Large intestine (tissue), 3 donors: ENCODE results near the gene TNS4. TPM values are rescaled to one million over a fixed set of nuclear protein-coding genes. Genes with fewer than 3 reads are reported as not detected.

Experiments
- DNase-seq, 2 donors: peaks; one replicate each; pipeline versions ENCODE4 v3.0.0 to v3.0.0-alpha.2; 2013
- H3K27ac ChIP-seq: one replicate; pipeline ENCODE4 v1.5.1; 2013; ENCODE audit warnings: low read length
- H3K27me3 ChIP-seq: 2 replicates; pipeline ENCODE4 v1.6.1; 2013; ENCODE audit warnings: low read length; ENCODE audit not compliant: control insufficient read depth, insufficient read depth
- H3K36me3 ChIP-seq: 2 replicates; pipeline ENCODE4 v1.6.1; 2013; ENCODE audit warnings: low read length; ENCODE audit not compliant: control insufficient read depth, insufficient read depth
- H3K4me1 ChIP-seq: one replicate; pipeline ENCODE4 v1.6.1; 2013; ENCODE audit warnings: low read length; ENCODE audit not compliant: control insufficient read depth, insufficient read depth
- H3K4me3 ChIP-seq: one replicate; pipeline ENCODE4 v1.5.1; 2013; ENCODE audit warnings: low read length
- H3K9me3 ChIP-seq: one replicate; pipeline ENCODE4 v1.6.1; 2013; ENCODE audit warnings: mild to moderate bottlenecking, low read depth, low read length, moderate library complexity; ENCODE audit not compliant: control insufficient read depth
- WGBS: methylation state at CpG from one replicate; pipeline ENCODE4 v1.1.5; 2013; ENCODE audit warnings: low lambda C conversion rate; ENCODE audit not compliant: insufficient coverage; 5-methylcytosine and 5-hydroxymethylcytosine counted together
- polyA plus RNA-seq: library from polyadenylated mRNA; unstranded; fragments of 120-200 nt; gene quantifications from one replicate; pipeline ENCODE4 v1.2.1, GENCODE V29; 2013

TNS4 gene
- polyA plus RNA-seq, 1 donor = 0.06 TPM

DNA sequence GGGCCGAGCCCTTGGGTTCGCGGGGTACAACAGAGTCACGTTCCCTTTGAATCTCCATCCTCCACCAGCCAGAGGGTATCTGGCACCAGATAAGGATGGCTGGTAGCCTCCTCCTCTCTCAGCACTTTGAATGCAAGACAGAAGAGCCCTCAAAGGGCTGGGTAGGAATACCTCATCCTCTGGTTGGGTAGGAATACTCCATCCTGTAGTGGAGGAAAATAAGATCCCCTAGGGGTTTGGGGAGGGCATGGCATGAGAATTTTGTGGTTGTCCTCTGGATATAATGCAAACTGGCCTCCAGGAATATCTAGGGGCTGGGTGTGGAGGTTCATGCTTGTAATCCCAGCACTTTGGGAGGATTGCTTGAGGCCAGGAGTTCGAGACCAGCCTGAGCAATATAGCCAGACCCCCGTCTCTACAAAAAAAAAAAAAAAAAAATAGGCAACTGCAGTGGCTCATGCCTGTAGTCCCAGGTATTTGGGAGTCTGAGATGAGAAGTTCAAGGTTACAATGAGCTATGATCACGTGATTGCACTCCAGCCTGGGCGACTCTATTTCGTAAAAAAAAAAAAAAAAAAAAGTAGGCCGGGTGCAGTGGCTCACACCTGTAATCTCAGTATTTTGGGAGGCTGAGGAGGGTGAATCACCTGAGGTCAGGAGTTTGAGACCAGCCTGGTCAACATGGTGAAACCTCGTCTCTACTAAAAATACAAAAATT, 55.5 kb downstream of the TNS4 start:
- Histone ChIP-seq H3K27ac (peak overlapping the region; percentile 44), H3K4me3 (peak overlapping the region; percentile 44), H3K27me3 (peaks cover 14% of the 10 kb centered on the region), H3K4me1 (peaks cover 46% of the 10 kb centered on the region), H3K36me3 (no peaks in the 10 kb centered on the region), H3K9me3 (no peaks in the 10 kb centered on the region)
- DNase-seq = no peak
- no CpG with 5 or more reads among the region's 11 CpGs for WGBS

- Histone ChIP-seq H3K36me3 (no peaks in the 10 kb centered on the region), H3K9me3 (no peaks in the 10 kb centered on the region), H3K4me3 (peak overlapping the region; percentile 44), H3K27ac (peak overlapping the region; percentile 72), H3K27me3 (peaks cover 14% of the 10 kb centered on the region), H3K4me1 (peaks cover 34% of the 10 kb centered on the region)
- no peak for DNase-seq
- no CpG with 5 or more reads among the region's 15 CpGs for WGBS
Measured at GRCh38 chr17:40443988-40444899, 57.2 kb downstream of the TNS4 start.

DNA sequence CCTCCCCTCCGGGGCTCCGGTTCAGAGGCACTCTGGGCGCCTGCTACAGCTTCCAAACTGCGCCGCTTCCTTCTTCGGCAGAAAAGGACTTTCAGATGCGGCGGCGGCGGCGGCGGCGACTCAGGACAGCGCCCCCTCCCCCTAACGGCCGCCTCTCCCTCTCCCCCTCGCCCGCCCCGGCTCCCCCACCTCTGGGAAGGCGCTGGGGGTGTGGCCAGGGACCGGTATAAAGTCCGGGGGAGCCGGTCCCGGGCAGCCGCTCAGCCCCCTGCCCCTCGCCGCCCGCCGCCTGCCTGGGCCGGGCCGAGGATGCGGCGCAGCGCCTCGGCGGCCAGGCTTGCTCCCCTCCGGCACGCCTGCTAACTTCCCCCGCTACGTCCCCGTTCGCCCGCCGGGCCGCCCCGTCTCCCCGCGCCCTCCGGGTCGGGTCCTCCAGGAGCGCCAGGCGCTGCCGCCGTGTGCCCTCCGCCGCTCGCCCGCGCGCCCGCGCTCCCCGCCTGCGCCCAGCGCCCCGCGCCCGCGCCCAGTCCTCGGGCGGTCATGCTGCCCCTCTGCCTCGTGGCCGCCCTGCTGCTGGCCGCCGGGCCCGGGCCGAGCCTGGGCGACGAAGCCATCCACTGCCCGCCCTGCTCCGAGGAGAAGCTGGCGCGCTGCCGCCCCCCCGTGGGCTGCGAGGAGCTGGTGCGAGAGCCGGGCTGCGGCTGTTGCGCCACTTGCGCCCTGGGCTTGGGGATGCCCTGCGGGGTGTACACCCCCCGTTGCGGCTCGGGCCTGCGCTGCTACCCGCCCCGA, 58.0 kb downstream of the TNS4 start, which contains the start of gene IGFBP4:
Gene IGFBP4, plus strand, starts transcription at position 255 of the 792 bp plus-strand sequence. Its CDS starts 286 bp downstream, at position 541.
- H3K4me1 ChIP-seq = peaks cover 27% of the 10 kb centered on the region
- peak within 1 kb of the TSS; percentile 44 for H3K4me3 ChIP-seq
- H3K36me3 ChIP-seq = no peaks in the 10 kb centered on the region
- peak within 1 kb of the TSS; percentile 72 for H3K27ac ChIP-seq
- no peaks in the 10 kb centered on the region for H3K9me3 ChIP-seq
- peaks cover 14% of the 10 kb centered on the region for H3K27me3 ChIP-seq
- WGBS = no CpG with 5 or more reads among the region's 98 CpGs
- DNase-seq = peak; percentile 50 to 76

DNA sequence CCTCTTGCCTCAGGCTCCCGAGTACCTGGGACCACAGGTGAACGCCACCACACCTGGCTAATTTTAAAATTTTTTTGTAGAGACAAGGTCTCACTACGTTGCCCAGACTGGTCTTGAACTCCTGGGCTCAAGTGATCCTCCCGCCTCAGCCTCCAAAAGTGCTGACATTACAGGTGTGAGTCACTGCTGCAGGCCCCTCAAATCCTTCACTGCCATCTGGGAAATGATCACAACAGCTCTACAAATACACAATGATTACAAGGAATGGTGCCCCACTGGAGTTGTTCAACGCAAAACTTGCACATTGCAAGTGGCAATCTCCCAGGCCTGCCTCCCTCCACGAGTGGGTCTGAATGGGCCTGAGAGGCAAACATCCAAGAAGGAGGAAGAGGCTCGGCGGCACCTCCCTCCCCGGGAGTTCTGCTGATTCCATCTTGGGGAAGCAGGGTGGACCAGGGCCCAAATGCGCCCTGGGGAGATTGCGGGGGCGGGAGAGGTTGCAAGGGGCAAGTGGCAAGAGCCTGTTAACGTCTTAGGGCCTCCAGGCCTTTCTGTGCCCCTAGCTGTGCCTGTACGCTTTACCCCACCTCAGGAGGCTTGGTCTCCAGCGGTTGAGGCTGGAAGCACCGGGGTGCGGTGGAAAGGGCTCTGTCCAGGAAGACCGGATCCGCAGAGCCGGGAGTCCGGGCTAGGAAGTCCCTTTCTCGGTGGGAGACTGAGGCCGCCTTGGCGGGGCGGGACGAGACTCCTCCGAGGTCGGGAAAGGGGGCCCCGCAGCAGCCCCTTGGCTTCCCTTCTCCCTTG, 58.8 kb downstream of the TNS4 start:
- peaks cover 14% of the 10 kb centered on the region for H3K27me3 ChIP-seq
- peak overlapping the region; percentile 70 for H3K27ac ChIP-seq
- no CpG with 5 or more reads among the region's 29 CpGs for WGBS
- DNase-seq = no peak
- H3K4me1 ChIP-seq = peaks cover 19% of the 10 kb centered on the region
- peak overlapping the region; percentile 44 for H3K4me3 ChIP-seq
- no peaks in the 10 kb centered on the region for H3K36me3 ChIP-seq
- H3K9me3 ChIP-seq = no peaks in the 10 kb centered on the region

- no peak for DNase-seq
- no peak overlapping the region for H3K27ac ChIP-seq
Measured at GRCh38 chr17:40440166-40440565, 61.3 kb downstream of the TNS4 start.

GRCh38 chr17:40437095-40437732, 64.2 kb downstream of the TNS4 start:
- Histone ChIP-seq H3K4me3 (no peak overlapping the region), H3K4me1 (peaks cover under 1% of the 10 kb centered on the region), H3K27ac (no peak overlapping the region), H3K9me3 (no peaks in the 10 kb centered on the region), H3K36me3 (no peaks in the 10 kb centered on the region), H3K27me3 (no peaks in the 10 kb centered on the region)
- WGBS = no CpG with 5 or more reads among the region's 5 CpGs
- DNase-seq = no peak

More at GRCh38 chr17:40440166-40440565, 61.3 kb downstream of the TNS4 start:
- Histone ChIP-seq H3K4me3 (no peak overlapping the region), H3K4me1 (peaks cover 14% of the 10 kb centered on the region), H3K36me3 (no peaks in the 10 kb centered on the region), H3K27me3 (peaks cover 10% of the 10 kb centered on the region), H3K9me3 (no peaks in the 10 kb centered on the region)
- no CpG with 5 or more reads among the region's 4 CpGs for WGBS

GRCh38 chr17:40436636-40437035, 64.8 kb downstream of the TNS4 start:
- H3K4me1 ChIP-seq = no peaks in the 10 kb centered on the region
- no CpG with 5 or more reads among the region's 5 CpGs for WGBS
- no peak overlapping the region for H3K4me3 ChIP-seq
- no peak for DNase-seq
- H3K36me3 ChIP-seq = no peaks in the 10 kb centered on the region
- no peak overlapping the region for H3K27ac ChIP-seq
- H3K27me3 ChIP-seq = no peaks in the 10 kb centered on the region
- no peaks in the 10 kb centered on the region for H3K9me3 ChIP-seq

DNA sequence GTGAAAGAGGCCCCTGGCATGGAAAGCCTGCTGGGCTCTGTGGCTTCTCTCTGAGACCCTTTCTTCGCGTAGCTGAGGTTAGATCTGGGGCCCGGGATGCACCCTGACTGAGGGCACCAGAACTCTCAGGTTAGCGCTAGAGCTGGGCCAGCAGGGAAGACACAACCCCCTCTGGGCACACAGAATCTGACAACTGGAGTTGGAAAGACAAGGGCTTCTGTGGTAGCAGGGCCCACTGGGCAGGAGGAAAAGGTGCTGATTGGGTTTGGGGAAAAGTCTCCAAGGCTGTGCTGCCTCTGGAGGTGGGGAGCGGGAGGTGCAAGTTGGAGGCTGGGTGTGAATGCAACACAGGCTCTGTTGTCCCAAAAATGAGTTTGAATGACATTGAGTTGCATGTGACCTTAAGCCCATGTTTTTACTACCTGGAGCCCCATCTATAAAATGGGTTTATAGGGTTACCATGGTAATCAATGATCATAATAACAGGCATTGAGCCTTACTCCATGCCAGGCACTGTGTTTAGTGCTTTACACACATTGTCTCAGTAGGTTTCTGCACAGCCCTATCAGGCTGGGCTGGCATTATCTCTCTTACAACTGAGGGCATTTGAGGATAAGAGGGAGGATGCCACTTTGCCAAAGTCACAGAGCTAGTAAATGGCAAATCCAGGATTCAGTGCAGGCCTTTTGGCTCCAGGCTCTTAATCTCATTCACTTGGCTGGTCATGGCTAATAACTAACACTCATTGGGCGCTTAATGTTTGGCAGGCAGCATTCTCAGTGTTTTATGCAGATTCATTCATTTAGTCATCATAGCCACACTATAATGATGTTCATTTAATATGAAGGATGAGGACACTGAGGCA, 67.6 kb downstream of the TNS4 start:
- Histone ChIP-seq H3K36me3 (no peaks in the 10 kb centered on the region), H3K27me3 (no peaks in the 10 kb centered on the region), H3K9me3 (no peaks in the 10 kb centered on the region), H3K4me3 (no peak overlapping the region), H3K4me1 (no peaks in the 10 kb centered on the region), H3K27ac (peak overlapping the region; percentile 46)
- DNase-seq = no peak
- WGBS = no CpG with 5 or more reads among the region's 6 CpGs
